Cardiac muscle cell (in vitro differentiated cells and primary cell): ENCODE data around the gene FOXP3. TPM values are rescaled to one million over a fixed set of nuclear protein-coding genes. Genes with fewer than 3 reads are reported as not detected.

ENCODE experiments used
- DNase-seq, 2 donors: peaks; one replicate each; pipeline versions ENCODE4 v3.0.0 to v3.0.0-alpha.2; 2010 to 2017; ENCODE audit warnings: low read depth in 1 of 2, low spot score in 1 of 2
- H3K27ac ChIP-seq: fragments of 200-600 bp; sonication (generic); 2 replicates; pipeline ENCODE4 v1.5.1; 2016
- H3K27me3 ChIP-seq: fragments of 200-600 bp; sonication (generic); 2 replicates; pipeline ENCODE4 v1.6.0; 2016; ENCODE audit warnings: control low read depth
- H3K36me3 ChIP-seq: fragments of 200-600 bp; sonication (generic); 2 replicates; pipeline ENCODE4 v1.5.1; 2016; ENCODE audit warnings: control low read depth
- H3K4me1 ChIP-seq: fragments of 200-600 bp; sonication (generic); 2 replicates; pipeline ENCODE4 v1.8.1; 2017; ENCODE audit warnings: low read depth, mild to moderate bottlenecking, mixed run types
- H3K4me3 ChIP-seq: fragments of 200-600 bp; sonication (generic); 2 replicates; pipeline ENCODE4 v1.5.1; 2016; ENCODE audit warnings: mild to moderate bottlenecking
- H3K9me3 ChIP-seq: fragments of 200-600 bp; sonication (generic); 2 replicates; pipeline ENCODE4 v1.5.1; 2017; ENCODE audit warnings: low read depth, mild to moderate bottlenecking, control low read depth
- polyA plus RNA-seq: library from polyadenylated mRNA; unstranded; fragments of >200 nt; fragmentation: Nextera tagmentation; extraction: Ambion mirVana; gene quantifications from 2 replicates; pipeline ENCODE4 v1.2.1, GENCODE V29; 2016
- total RNA-seq: library from RNA; depleted of rRNA; stranded (reverse); fragments of >200 nt; gene quantifications from 2 replicates; pipeline ENCODE4 v1.2.3, GENCODE V29; 2016
- TF ChIP-seq, protein P1 (sequence below): IDR thresholded peaks from 2 replicates; pipeline ENCODE4 v1.5.1; 2012; ENCODE audit warnings: low read depth, mild to moderate bottlenecking, low read length

The FOXP3 gene
- total and polyA plus RNA-seq, 2 experiments from 2014 or later = 0.18 to 0.59 TPM

DNA sequence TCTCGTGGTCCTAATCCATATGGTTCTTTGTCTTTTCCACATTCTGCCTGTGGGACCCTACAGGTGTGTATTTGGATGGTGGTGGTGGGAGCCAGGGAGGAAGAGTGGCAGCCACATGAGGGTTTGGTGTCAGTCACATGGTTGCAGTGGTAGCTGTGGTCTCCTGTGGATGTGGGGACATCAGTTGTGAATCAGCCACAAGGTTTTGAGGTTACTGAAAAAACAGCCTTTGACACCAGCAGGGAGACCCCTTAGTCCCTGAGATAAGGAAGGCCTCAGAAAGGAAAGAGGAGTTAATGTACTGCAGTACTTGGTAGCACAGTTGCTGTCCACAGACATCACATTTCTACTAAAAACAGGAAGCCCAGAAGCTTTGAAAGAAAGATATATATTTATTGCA, 23.2 kb upstream of the FOXP3 start:
- DNase-seq = no peak
- no peak overlapping the region for H3K27ac ChIP-seq
- H3K4me1 ChIP-seq = no peaks in the 10 kb centered on the region
- H3K36me3 ChIP-seq = no peaks in the 10 kb centered on the region
- TF ChIP-seq, protein P1, sequence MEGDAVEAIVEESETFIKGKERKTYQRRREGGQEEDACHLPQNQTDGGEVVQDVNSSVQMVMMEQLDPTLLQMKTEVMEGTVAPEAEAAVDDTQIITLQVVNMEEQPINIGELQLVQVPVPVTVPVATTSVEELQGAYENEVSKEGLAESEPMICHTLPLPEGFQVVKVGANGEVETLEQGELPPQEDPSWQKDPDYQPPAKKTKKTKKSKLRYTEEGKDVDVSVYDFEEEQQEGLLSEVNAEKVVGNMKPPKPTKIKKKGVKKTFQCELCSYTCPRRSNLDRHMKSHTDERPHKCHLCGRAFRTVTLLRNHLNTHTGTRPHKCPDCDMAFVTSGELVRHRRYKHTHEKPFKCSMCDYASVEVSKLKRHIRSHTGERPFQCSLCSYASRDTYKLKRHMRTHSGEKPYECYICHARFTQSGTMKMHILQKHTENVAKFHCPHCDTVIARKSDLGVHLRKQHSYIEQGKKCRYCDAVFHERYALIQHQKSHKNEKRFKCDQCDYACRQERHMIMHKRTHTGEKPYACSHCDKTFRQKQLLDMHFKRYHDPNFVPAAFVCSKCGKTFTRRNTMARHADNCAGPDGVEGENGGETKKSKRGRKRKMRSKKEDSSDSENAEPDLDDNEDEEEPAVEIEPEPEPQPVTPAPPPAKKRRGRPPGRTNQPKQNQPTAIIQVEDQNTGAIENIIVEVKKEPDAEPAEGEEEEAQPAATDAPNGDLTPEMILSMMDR = no peak
- no peaks in the 10 kb centered on the region for H3K9me3 ChIP-seq
- no peak overlapping the region for H3K4me3 ChIP-seq
- H3K27me3 ChIP-seq = no peaks in the 10 kb centered on the region

DNA sequence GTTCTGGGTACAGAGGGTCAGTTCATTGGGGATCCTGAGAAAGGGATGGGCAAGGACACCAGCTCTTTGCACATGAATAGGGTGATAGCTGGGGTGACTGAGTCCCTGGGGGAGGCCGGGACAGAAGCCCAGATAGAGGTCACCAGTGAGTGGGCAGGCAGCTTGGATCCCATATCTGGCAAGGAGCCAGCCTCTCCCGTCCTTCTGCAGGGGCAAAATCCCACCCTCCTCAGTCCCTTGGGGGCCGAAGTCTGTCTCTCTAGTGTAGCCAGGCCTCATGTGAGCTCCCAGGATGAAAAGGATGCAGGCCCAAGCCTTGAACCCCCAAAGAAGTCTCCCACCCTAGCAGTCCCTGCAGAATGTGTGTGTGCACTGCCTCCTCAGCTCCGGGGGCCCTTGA, 22.1 kb upstream of the FOXP3 start:
- Histone ChIP-seq H3K4me1 (no peaks in the 10 kb centered on the region), H3K27me3 (no peaks in the 10 kb centered on the region), H3K27ac (no peak overlapping the region), H3K36me3 (no peaks in the 10 kb centered on the region), H3K4me3 (no peak overlapping the region), H3K9me3 (no peaks in the 10 kb centered on the region)
- TF ChIP-seq, protein P1 = no peak
- DNase-seq = no peak

DNA sequence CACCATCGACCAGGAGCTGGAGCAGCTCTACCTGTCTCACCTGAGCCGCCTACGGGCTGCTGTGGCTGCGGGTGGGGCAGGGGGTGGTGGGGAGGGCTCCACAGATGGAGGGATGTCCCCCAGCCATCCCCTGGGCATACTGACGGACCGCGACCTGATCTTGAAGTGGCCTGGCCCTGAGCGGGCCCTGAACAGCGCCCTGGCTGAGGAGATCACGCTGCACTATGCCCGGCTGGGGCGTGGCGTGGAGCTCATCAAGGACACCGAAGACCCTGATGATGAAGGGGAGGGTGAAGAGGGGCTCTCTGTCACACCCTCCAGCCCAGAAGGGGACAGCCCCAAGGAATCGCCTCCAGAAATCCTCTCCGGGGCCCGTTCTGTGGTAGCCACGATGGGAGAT, 21.6 kb upstream of the FOXP3 start:
- no peaks in the 10 kb centered on the region for H3K36me3 ChIP-seq
- TF ChIP-seq, protein P1 = no peak
- H3K9me3 ChIP-seq = no peaks in the 10 kb centered on the region
- no peak for DNase-seq
- H3K27me3 ChIP-seq = no peaks in the 10 kb centered on the region
- H3K27ac ChIP-seq = no peak overlapping the region
- no peak overlapping the region for H3K4me3 ChIP-seq
- no peaks in the 10 kb centered on the region for H3K4me1 ChIP-seq

DNA sequence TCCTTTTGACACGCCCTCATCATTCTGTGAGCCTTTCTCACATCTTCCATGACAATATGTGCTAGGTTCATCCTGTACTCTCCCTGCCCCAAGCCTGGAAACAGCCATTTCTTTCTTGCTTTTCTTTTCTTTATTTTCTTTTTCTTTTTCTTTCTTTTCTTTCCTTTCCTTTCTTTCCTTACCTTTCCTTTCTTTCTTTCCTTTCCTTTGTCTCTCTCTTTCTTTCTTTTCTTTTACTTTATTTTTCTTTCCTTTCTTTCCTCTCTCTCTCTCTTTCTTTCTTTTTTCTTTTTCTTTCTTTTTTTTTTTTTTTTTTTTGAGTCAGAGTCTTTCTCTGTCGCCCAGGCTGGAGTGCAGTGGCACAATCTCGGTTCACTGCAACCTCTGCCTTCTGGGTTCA, 19.7 kb upstream of the FOXP3 start:
- no peak overlapping the region for H3K4me3 ChIP-seq
- H3K27ac ChIP-seq = no peak overlapping the region
- DNase-seq = no peak
- no peaks in the 10 kb centered on the region for H3K9me3 ChIP-seq
- TF ChIP-seq, protein P1 = no peak
- H3K36me3 ChIP-seq = no peaks in the 10 kb centered on the region
- no peaks in the 10 kb centered on the region for H3K27me3 ChIP-seq
- no peaks in the 10 kb centered on the region for H3K4me1 ChIP-seq

DNA sequence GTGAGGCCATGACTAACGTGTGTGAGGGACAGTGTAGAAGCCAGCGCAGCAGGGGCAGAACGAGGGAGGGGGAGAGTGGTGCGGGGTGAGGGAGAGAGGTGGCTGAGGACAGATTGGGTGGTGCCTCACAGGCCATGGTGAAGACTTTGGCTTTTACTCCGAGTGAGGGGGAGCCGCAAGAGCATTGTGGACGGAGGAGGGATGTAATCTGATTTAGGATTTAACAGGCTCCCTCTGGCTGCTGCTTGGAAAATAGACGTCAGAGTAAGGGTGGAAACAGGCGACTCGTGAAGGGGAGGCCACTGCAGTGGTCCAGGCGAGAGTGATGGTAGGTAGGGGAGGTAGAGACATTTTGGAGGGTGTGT, 18.1 kb upstream of the FOXP3 start:
- no peaks in the 10 kb centered on the region for H3K27me3 ChIP-seq
- TF ChIP-seq, protein P1 = peak; percentile 42
- peak; percentile 34 to 49 for DNase-seq

DNA sequence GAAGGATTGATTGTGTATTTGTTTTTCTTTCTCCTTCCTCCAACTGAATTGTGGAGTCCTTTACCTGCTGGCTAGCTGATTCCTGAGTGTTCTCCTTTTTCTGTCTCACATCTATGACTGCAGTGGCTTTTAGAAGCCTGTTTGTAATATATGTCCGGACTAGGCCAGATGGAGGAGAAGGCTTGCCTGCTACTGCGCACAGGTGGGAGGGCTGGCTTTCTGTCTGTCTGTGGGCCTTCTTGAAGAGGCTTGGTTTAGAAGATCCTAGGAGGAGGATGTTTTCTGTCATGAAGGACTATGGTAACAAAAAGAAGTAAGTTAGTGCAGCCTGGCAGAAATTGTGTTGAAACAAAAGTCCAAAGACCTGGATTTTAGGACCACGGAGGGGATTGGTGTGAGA, 13.6 kb upstream of the FOXP3 start:
- DNase-seq = no peak
- no peak overlapping the region for H3K27ac ChIP-seq
- H3K36me3 ChIP-seq = no peaks in the 10 kb centered on the region
- no peak overlapping the region for H3K4me3 ChIP-seq
- TF ChIP-seq, protein P1 = no peak
- H3K27me3 ChIP-seq = no peaks in the 10 kb centered on the region
- H3K9me3 ChIP-seq = no peaks in the 10 kb centered on the region
- H3K4me1 ChIP-seq = no peaks in the 10 kb centered on the region

More for the DNA sequence above, 18.1 kb upstream of the FOXP3 start:
- Histone ChIP-seq H3K4me1 (no peaks in the 10 kb centered on the region), H3K27ac (no peak overlapping the region), H3K9me3 (no peaks in the 10 kb centered on the region), H3K36me3 (no peaks in the 10 kb centered on the region), H3K4me3 (no peak overlapping the region)
